SU-DHL-6 (cell line): Measurements from ENCODE around the gene SCGB1D1.

ENCODE experiments used
- EZH2phosphoT487 ChIP-seq: fragments of 200-600 bp; sonication (generic), shearing (Covaris generic); conservative IDR thresholded peaks from 2 replicates; pipeline ENCODE4 v1.6.1; 2018; ENCODE audit warnings: mild to moderate bottlenecking, antibody characterized with exemption, low read length, moderate library complexity, mixed read lengths
- TF ChIP-seq, protein P1 (sequence below): fragments of 200-600 bp; sonication (generic); IDR thresholded peaks from one replicate; pipeline ENCODE4 v1.5.1; 2017; ENCODE audit warnings: antibody characterized with exemption, mild to moderate bottlenecking, low read length, moderate library complexity; ENCODE audit not compliant: insufficient read depth, poor library complexity, severe bottlenecking

- TF ChIP-seq, protein P1, sequence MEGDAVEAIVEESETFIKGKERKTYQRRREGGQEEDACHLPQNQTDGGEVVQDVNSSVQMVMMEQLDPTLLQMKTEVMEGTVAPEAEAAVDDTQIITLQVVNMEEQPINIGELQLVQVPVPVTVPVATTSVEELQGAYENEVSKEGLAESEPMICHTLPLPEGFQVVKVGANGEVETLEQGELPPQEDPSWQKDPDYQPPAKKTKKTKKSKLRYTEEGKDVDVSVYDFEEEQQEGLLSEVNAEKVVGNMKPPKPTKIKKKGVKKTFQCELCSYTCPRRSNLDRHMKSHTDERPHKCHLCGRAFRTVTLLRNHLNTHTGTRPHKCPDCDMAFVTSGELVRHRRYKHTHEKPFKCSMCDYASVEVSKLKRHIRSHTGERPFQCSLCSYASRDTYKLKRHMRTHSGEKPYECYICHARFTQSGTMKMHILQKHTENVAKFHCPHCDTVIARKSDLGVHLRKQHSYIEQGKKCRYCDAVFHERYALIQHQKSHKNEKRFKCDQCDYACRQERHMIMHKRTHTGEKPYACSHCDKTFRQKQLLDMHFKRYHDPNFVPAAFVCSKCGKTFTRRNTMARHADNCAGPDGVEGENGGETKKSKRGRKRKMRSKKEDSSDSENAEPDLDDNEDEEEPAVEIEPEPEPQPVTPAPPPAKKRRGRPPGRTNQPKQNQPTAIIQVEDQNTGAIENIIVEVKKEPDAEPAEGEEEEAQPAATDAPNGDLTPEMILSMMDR: no peak
- no peak for TF ChIP-seq EZH2phosphoT487
Observed at GRCh38 chr11:62172294-62172693, 17.7 kb upstream of the SCGB1D1 start.
